Measurements from ENCODE around the gene PTPRN2.

DNA sequence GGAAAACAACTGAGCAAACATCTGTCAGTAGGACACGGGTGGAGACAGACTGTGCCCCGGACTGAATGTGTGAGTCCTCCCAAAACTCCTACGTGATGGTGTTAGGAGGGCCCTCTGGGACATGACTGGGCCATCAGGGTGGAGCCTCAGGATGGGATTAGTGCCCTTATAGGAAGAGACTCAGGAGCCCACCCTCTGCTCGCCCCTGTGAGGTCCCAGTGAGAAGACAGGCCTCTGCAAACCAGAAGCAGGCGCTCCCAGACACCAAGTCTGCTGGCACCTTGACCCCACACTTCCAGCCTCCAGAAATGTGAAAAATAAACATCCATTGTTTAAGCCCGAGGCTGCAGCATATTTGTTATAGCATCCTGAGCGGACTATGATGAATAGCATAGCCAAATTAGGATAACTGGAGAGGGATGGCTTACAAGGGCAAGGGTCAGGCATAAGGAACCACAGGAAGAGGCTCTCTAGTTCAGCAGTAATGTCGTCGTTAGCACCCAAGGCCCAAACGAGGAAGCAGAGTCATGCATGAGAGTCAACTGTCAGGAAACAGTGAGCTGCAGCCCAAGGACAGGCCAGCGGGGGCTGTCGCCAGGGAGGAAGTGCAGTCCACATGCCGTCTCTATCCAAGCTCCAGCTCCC is 50.6 kb downstream of the PTPRN2 start:
- TF ChIP-seq CTCF (IDR thresholded peaks at IDR 0.05) (no peak), POLR2A (IDR thresholded peaks at IDR 0.05) (no peak)
